ENCODE measurements around the gene POLD1. TPM values are rescaled to one million over a fixed set of nuclear protein-coding genes. Genes with fewer than 3 reads are reported as not detected.
A peak's percentile ranks its signal among the peaks of the same experiment; 100 is the strongest.

POLD1 gene
- total RNA-seq, 1 donor from 2014 or later = 18.9 TPM

- H3K36me3 ChIP-seq (ENCODE audit: insufficient read depth, low read length) = no peaks in the 10 kb centered on the region
- TF ChIP-seq CTCF (IDR thresholded peaks at IDR 0.05; ENCODE audit: insufficient read depth, low read depth, low read length) = no peak
- TF ChIP-seq EZH2 (IDR thresholded peaks at IDR 0.05; ENCODE audit: insufficient read depth, low read length) = no peak
- no peak overlapping the region for H3K4me3 Mint-ChIP-seq (ENCODE audit: unreplicated experiment)
- no peaks in the 10 kb centered on the region for H3K79me2 ChIP-seq (ENCODE audit: insufficient read depth, low read length)
- H3K27ac Mint-ChIP-seq (ENCODE audit: unreplicated experiment) = no peak overlapping the region
- peaks cover 14% of the 10 kb centered on the region for H3K27me3 ChIP-seq (ENCODE audit: insufficient read depth, low read length)
- no peak overlapping the region for H3K4me3 ChIP-seq (ENCODE audit: insufficient read depth, low read depth, low read length)
- no peaks in the 10 kb centered on the region for H3K9me3 ChIP-seq (ENCODE audit: insufficient read depth, low read depth, low read length)
- H3K4me1 Mint-ChIP-seq (ENCODE audit: low read depth, unreplicated experiment) = no peaks in the 10 kb centered on the region
- no peaks in the 10 kb centered on the region for H4K20me1 ChIP-seq (ENCODE audit: insufficient read depth, low read length)
- H2AFZ ChIP-seq (ENCODE audit: low read depth, low read length) = no peak overlapping the region
- DNase-seq (ENCODE audit: low read depth) = no peak
- H3K27me3 Mint-ChIP-seq (ENCODE audit: low read depth, unreplicated experiment) = peaks cover 7% of the 10 kb centered on the region
- peaks cover 2% of the 10 kb centered on the region for H3K4me1 ChIP-seq (ENCODE audit: insufficient read depth, low read length)
- no peak overlapping the region for H3K9ac ChIP-seq (ENCODE audit: low read length)
- H3K36me3 Mint-ChIP-seq (ENCODE audit: low read depth, unreplicated experiment) = no peaks in the 10 kb centered on the region
- H3K4me2 ChIP-seq (ENCODE audit: low read length) = no peak overlapping the region
- FAIRE-seq = no peak
- H3K27ac ChIP-seq (ENCODE audit: low read depth, low read length) = no peak overlapping the region
- H3K9me3 Mint-ChIP-seq (ENCODE audit: unreplicated experiment) = peaks cover 3% of the 10 kb centered on the region
These were observed 41.4 kb downstream of the POLD1 start for GRCh38 chr19:50425581-50425980.

GRCh38 chr19:50427318-50427925 lies 43.3 kb downstream of the POLD1 start:
- H3K4me2 ChIP-seq (ENCODE audit: low read length) = peak overlapping the region; percentile 67
- H3K9ac ChIP-seq (ENCODE audit: low read length) = no peak overlapping the region
- H3K27ac ChIP-seq (ENCODE audit: low read depth, low read length) = no peak overlapping the region
- no peak overlapping the region for H2AFZ ChIP-seq (ENCODE audit: low read depth, low read length)
- peaks cover 8% of the 10 kb centered on the region for H3K27me3 Mint-ChIP-seq (ENCODE audit: low read depth, unreplicated experiment)
- H3K9me3 Mint-ChIP-seq (ENCODE audit: unreplicated experiment) = peaks cover 3% of the 10 kb centered on the region
- no peak for TF ChIP-seq CTCF (IDR thresholded peaks at IDR 0.05; ENCODE audit: insufficient read depth, low read depth, low read length)
- no peak for TF ChIP-seq EZH2 (IDR thresholded peaks at IDR 0.05; ENCODE audit: insufficient read depth, low read length)
- no peak for FAIRE-seq
- H3K4me3 Mint-ChIP-seq (ENCODE audit: unreplicated experiment) = no peak overlapping the region
- DNase-seq (ENCODE audit: low read depth) = no peak
- H3K4me3 ChIP-seq (ENCODE audit: insufficient read depth, low read depth, low read length) = no peak overlapping the region
- no peak overlapping the region for H3K27ac Mint-ChIP-seq (ENCODE audit: unreplicated experiment)
- H3K36me3 Mint-ChIP-seq (ENCODE audit: low read depth, unreplicated experiment) = no peaks in the 10 kb centered on the region
- no peaks in the 10 kb centered on the region for H3K79me2 ChIP-seq (ENCODE audit: insufficient read depth, low read length)
- peaks cover 3% of the 10 kb centered on the region for H3K4me1 Mint-ChIP-seq (ENCODE audit: low read depth, unreplicated experiment)
- peaks cover 9% of the 10 kb centered on the region for H3K4me1 ChIP-seq (ENCODE audit: insufficient read depth, low read length)
- H3K27me3 ChIP-seq (ENCODE audit: insufficient read depth, low read length) = peaks cover 18% of the 10 kb centered on the region
- H4K20me1 ChIP-seq (ENCODE audit: insufficient read depth, low read length) = no peaks in the 10 kb centered on the region
- no peaks in the 10 kb centered on the region for H3K9me3 ChIP-seq (ENCODE audit: insufficient read depth, low read depth, low read length)
- H3K36me3 ChIP-seq (ENCODE audit: insufficient read depth, low read length) = no peaks in the 10 kb centered on the region

- Histone ChIP-seq H3K27ac (ENCODE audit: low read depth, low read length) (no peak overlapping the region), H3K27me3 (ENCODE audit: insufficient read depth, low read length) (peaks cover 19% of the 10 kb centered on the region), H3K4me2 (ENCODE audit: low read length) (peak overlapping the region; percentile 67), H3K36me3 (ENCODE audit: insufficient read depth, low read length) (no peaks in the 10 kb centered on the region), H2AFZ (ENCODE audit: low read depth, low read length) (peak overlapping the region; percentile 69), H3K9me3 (ENCODE audit: insufficient read depth, low read depth, low read length) (no peaks in the 10 kb centered on the region), H4K20me1 (ENCODE audit: insufficient read depth, low read length) (no peaks in the 10 kb centered on the region), H3K79me2 (ENCODE audit: insufficient read depth, low read length) (no peaks in the 10 kb centered on the region), H3K9ac (ENCODE audit: low read length) (no peak overlapping the region), H3K4me1 (ENCODE audit: insufficient read depth, low read length) (peaks cover 11% of the 10 kb centered on the region), H3K4me3 (ENCODE audit: insufficient read depth, low read depth, low read length) (peak overlapping the region; percentile 23)
- Mint-ChIP-seq H3K4me3 (ENCODE audit: unreplicated experiment) (no peak overlapping the region), H3K27me3 (ENCODE audit: low read depth, unreplicated experiment) (peaks cover 10% of the 10 kb centered on the region), H3K27ac (ENCODE audit: unreplicated experiment) (no peak overlapping the region), H3K36me3 (ENCODE audit: low read depth, unreplicated experiment) (no peaks in the 10 kb centered on the region), H3K4me1 (ENCODE audit: low read depth, unreplicated experiment) (peaks cover 3% of the 10 kb centered on the region), H3K9me3 (ENCODE audit: unreplicated experiment) (peaks cover 3% of the 10 kb centered on the region)
- no peak for FAIRE-seq
- DNase-seq (ENCODE audit: low read depth) = peak; percentile 70
- TF ChIP-seq CTCF (IDR thresholded peaks at IDR 0.05; ENCODE audit: insufficient read depth, low read depth, low read length) (no peak), EZH2 (IDR thresholded peaks at IDR 0.05; ENCODE audit: insufficient read depth, low read length) (no peak)
These were observed 43.9 kb downstream of the POLD1 start for GRCh38 chr19:50427997-50428425.

Measured in astrocyte (in vitro differentiated cells and primary cell).